ENCODE data around the gene GDF10.

- TF ChIP-seq POLR2AphosphoS5 (IDR thresholded peaks at IDR 0.05; ENCODE audit: insufficient read depth in 1 of 2, low read depth in 1 of 2) (no peak), POLR2A (IDR thresholded peaks at IDR 0.05) (no peak)
- TF ChIP-seq, protein P1, sequence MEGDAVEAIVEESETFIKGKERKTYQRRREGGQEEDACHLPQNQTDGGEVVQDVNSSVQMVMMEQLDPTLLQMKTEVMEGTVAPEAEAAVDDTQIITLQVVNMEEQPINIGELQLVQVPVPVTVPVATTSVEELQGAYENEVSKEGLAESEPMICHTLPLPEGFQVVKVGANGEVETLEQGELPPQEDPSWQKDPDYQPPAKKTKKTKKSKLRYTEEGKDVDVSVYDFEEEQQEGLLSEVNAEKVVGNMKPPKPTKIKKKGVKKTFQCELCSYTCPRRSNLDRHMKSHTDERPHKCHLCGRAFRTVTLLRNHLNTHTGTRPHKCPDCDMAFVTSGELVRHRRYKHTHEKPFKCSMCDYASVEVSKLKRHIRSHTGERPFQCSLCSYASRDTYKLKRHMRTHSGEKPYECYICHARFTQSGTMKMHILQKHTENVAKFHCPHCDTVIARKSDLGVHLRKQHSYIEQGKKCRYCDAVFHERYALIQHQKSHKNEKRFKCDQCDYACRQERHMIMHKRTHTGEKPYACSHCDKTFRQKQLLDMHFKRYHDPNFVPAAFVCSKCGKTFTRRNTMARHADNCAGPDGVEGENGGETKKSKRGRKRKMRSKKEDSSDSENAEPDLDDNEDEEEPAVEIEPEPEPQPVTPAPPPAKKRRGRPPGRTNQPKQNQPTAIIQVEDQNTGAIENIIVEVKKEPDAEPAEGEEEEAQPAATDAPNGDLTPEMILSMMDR (IDR thresholded peaks at IDR 0.05): no peak
These were observed 30.7 kb upstream of the GDF10 start for GRCh38 chr10:47269294-47269693.

All from vagina (tissue), 2 donors.